GM21717 (cell line): ENCODE measurements around the gene UBE3B.

Experiments
- ATAC-seq: cut with Tn5 transposase; IDR thresholded peaks from one replicate; pipeline ENCODE4 v1.9.1; 2021; ENCODE audit warnings: mild to moderate bottlenecking, moderate library complexity; ENCODE audit not compliant: unreplicated experiment

Gene UBE3B

GRCh38 chr12:109449845-109450532 is 27.4 kb upstream of the UBE3B start:
- no peak for ATAC-seq

- ATAC-seq, result no peak
Observed at GRCh38 chr12:109450980-109451379, 26.5 kb upstream of the UBE3B start.

- no peak for ATAC-seq
Observed at GRCh38 chr12:109451400-109451799, 26.0 kb upstream of the UBE3B start.

- no peak for ATAC-seq
Observed at GRCh38 chr12:109452489-109452888, 24.9 kb upstream of the UBE3B start.

- ATAC-seq, result no peak
Observed at GRCh38 chr12:109455706-109456105, 21.7 kb upstream of the UBE3B start.

- no peak for ATAC-seq
Observed at GRCh38 chr12:109458086-109458485, 19.3 kb upstream of the UBE3B start.

- no peak for ATAC-seq
Observed at GRCh38 chr12:109458771-109459208, 18.6 kb upstream of the UBE3B start.

- no peak for ATAC-seq
Observed at GRCh38 chr12:109459247-109459646, 18.2 kb upstream of the UBE3B start.

GRCh38 chr12:109460538-109460937 is 16.9 kb upstream of the UBE3B start:
- no peak for ATAC-seq

- ATAC-seq, result no peak
Observed at GRCh38 chr12:109461049-109461845, 16.2 kb upstream of the UBE3B start.

- ATAC-seq, result no peak
Observed at GRCh38 chr12:109461846-109462756, 15.3 kb upstream of the UBE3B start.

GRCh38 chr12:109462868-109463692 is 14.4 kb upstream of the UBE3B start:
- ATAC-seq, result no peak

- no peak for ATAC-seq
Observed at GRCh38 chr12:109463756-109464155, 13.7 kb upstream of the UBE3B start.

GRCh38 chr12:109464642-109465351 is 12.6 kb upstream of the UBE3B start:
- ATAC-seq, result no peak

GRCh38 chr12:109466305-109466704 is 11.1 kb upstream of the UBE3B start:
- ATAC-seq, result no peak

GRCh38 chr12:109466821-109467220 is 10.6 kb upstream of the UBE3B start:
- ATAC-seq, result no peak

GRCh38 chr12:109467978-109468676 is 9.3 kb upstream of the UBE3B start:
- no peak for ATAC-seq

GRCh38 chr12:109469517-109469916 is 7.9 kb upstream of the UBE3B start:
- ATAC-seq, result no peak

- ATAC-seq, result no peak
Observed at GRCh38 chr12:109473006-109473405, 4.4 kb upstream of the UBE3B start.
